ENCODE results near the gene ADCY9. TPM values are rescaled to one million over a fixed set of nuclear protein-coding genes. Genes with fewer than 3 reads are reported as not detected.

ADCY9 gene
- total and polyA plus RNA-seq, 8 donors: 6.6 to 20.9 (median 18.0) TPM

DNA sequence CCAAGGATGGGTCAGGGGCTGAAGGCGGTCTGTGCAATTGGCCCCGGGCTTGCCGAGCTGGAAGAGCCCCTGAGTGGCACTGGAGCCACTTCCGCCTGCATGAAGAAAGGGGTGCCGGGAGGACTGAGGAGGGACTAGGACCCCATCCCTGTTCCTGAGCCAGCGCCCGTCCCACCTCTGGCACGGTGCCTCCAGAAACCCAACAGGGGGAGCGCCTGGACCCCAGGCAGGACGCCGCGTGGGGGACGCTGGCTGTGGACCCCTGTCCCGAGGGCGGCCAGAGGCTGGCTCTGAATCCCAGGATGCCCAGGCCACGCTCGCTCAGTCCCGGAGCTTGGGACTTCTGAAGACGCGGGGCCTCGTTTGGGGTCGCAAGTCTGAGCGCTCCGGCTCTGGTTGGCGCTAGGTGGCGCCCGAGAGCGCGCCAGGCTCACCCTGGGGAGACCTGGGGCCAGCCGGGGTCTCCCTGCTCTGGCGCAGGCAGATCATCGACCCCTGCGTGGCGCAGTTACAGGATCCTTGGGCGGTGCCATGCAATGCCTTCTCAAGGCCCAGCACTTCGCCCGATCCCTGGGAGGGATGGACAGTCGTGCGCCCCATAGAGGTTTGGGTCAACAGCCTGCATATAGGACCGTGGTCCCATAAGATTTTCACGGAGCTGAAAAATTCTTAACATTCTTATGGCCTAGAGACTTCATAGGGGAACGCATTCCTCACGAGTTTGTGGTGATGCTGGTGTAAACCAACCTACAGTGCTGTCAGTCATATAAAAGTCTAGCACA lies 177.2 kb downstream of the ADCY9 start:
- no peaks in the 10 kb centered on the region for H3K9me3 ChIP-seq
- DNase-seq (peak in 5 of 6 donors; percentile 24 to 88 (median 66)), FAIRE-seq (no peak), ATAC-seq (peak; percentile 87 to 95 (median 92))
- intact Hi-C loops (cut with DNase I): no loop called here
- H3K27me3 ChIP-seq: no peaks in the 10 kb centered on the region
- peak overlapping the region; percentile 35 to 53 (median 44) for H3K4me3 ChIP-seq
- WGBS, 2 donors: 7 to 8% methylated on average over 39 to 43 of the region's 43 CpGs
- TF ChIP-seq, protein P1, sequence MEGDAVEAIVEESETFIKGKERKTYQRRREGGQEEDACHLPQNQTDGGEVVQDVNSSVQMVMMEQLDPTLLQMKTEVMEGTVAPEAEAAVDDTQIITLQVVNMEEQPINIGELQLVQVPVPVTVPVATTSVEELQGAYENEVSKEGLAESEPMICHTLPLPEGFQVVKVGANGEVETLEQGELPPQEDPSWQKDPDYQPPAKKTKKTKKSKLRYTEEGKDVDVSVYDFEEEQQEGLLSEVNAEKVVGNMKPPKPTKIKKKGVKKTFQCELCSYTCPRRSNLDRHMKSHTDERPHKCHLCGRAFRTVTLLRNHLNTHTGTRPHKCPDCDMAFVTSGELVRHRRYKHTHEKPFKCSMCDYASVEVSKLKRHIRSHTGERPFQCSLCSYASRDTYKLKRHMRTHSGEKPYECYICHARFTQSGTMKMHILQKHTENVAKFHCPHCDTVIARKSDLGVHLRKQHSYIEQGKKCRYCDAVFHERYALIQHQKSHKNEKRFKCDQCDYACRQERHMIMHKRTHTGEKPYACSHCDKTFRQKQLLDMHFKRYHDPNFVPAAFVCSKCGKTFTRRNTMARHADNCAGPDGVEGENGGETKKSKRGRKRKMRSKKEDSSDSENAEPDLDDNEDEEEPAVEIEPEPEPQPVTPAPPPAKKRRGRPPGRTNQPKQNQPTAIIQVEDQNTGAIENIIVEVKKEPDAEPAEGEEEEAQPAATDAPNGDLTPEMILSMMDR (IDR thresholded peaks at IDR 0.05): peak; percentile 83 to 98 (median 94)
- H3K4me1 ChIP-seq: no peaks in the 10 kb centered on the region
- H3K36me3 ChIP-seq: no peaks in the 10 kb centered on the region
- no peak overlapping the region for H3K27ac ChIP-seq

DNA sequence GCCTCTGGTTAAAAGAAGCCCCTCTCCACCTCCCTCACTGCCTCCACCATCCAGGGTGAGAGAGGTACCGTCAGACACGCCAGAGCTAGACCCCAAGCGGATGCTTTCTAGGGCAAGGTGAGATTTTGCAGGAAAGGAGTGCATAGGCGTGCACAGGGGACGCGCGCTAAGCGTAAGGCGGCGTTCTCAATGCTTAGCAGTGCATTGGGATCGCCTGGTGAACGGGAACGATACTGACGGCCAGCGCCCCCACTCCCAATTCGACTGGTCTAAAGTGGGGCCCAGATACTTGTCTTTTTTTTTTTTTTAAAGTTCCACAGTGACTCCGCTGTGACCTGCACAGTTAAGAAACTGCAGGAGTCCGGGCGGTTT lies 177.8 kb downstream of the ADCY9 start:
- no peak overlapping the region for H3K27ac ChIP-seq
- ATAC-seq (peak; percentile 21 to 61 (median 56)), DNase-seq (no peak), FAIRE-seq (no peak)
- no peaks in the 10 kb centered on the region for H3K36me3 ChIP-seq
- TF ChIP-seq, protein P1 (IDR thresholded peaks at IDR 0.05): no peak
- H3K4me1 ChIP-seq: no peaks in the 10 kb centered on the region
- peak overlapping the region in 3 of 4 donors; percentile 38 to 53 (median 49) for H3K4me3 ChIP-seq
- intact Hi-C loops (cut with DNase I): no loop called here
- H3K9me3 ChIP-seq: no peaks in the 10 kb centered on the region
- H3K27me3 ChIP-seq: no peaks in the 10 kb centered on the region
- WGBS, 2 donors: 52 to 53% methylated on average over 19 of the region's 19 CpGs

DNA sequence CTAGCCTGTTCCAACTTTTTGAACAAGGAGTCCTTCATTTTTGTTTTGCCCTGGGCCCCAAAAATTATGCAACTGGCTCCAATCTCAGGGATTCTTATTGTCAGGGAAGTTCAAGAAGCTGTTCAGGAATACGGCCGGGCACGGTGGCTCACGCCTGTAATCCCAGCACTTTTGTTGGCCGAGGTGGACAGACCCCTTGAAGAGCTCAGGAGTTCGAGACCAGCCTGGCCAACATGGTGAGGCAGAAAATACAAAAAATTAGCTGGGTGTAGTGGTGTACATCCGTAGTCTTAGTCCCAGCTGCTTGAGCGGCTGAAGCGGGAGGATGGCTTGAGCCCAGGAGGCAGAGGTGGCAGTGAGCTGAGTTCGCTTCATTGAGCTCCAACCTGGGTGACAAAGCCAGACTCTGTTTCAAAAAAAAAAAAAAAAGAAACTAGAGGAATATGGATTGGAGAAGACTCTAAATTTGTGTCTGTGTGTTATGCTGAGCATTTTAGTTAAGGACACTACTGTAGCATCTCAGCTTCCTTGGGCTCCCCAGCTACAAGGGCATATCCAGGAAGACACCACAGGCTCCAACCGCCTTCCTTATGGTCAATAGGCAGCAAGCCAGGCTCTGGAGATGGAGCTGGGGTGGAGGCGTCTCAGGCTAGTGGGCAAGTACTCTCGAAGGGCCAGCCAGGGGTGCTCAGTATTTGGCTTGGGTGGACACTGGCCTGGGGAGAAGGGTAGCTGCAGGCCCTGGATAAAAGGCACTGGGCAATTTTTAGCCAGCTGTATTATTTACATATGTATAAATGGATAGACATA lies 179.0 kb downstream of the ADCY9 start:
- DNase-seq (no peak), FAIRE-seq (no peak)
- no peaks in the 10 kb centered on the region for H3K4me1 ChIP-seq

DNA sequence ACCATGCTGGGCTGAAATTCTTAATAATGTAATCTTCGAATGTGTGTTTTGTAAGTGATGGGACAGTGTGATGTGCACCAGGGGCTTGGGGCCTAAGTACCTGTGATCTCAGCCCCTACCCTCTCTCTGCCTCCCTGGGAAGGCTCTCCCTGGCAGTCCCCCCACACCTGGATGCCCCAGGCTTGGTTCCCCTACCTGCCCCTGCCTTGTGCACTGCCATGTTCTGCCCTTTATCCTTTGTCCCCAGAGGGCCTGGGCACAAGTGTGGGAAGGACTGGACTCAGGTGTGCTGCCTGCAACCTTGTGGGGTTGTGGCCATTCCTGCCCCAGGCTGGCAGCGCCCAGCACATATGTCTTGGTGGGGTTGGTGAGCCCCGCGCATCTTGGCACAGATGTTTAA lies 180.3 kb downstream of the ADCY9 start:
- ATAC-seq (no peak), DNase-seq (no peak), FAIRE-seq (no peak)
- Histone ChIP-seq H3K4me3 (no peak overlapping the region), H3K36me3 (no peaks in the 10 kb centered on the region), H3K27me3 (no peaks in the 10 kb centered on the region), H3K4me1 (no peaks in the 10 kb centered on the region), H3K27ac (no peak overlapping the region), H3K9me3 (no peaks in the 10 kb centered on the region)
- intact Hi-C loops (cut with DNase I): no loop called here
- TF ChIP-seq, protein P1 (IDR thresholded peaks at IDR 0.05): no peak
- WGBS, 2 donors: 91 to 96% methylated on average over 4 of the region's 4 CpGs

More for the DNA sequence above, 179.0 kb downstream of the ADCY9 start:
- Histone ChIP-seq H3K36me3 (no peaks in the 10 kb centered on the region), H3K27ac (no peak overlapping the region), H3K27me3 (no peaks in the 10 kb centered on the region), H3K4me3 (no peak overlapping the region), H3K9me3 (no peaks in the 10 kb centered on the region)
- intact Hi-C loops (cut with DNase I): no loop called here
- ATAC-seq: no peak
- WGBS, 2 donors: 87 to 92% methylated on average over 13 of the region's 13 CpGs
- TF ChIP-seq, protein P1 (IDR thresholded peaks at IDR 0.05): no peak
